ENCODE results near the gene IL13RA1.
"Not testable (repeated sequence)": the region's sequence is repeated elsewhere in the genome, so short reads cannot be mapped to it uniquely, and the experiment has no call there.

IL13RA1 gene

GRCh38 chrX:118730500-118731247, 3.3 kb downstream of the IL13RA1 start:
- no peak for DNase-seq

DNA sequence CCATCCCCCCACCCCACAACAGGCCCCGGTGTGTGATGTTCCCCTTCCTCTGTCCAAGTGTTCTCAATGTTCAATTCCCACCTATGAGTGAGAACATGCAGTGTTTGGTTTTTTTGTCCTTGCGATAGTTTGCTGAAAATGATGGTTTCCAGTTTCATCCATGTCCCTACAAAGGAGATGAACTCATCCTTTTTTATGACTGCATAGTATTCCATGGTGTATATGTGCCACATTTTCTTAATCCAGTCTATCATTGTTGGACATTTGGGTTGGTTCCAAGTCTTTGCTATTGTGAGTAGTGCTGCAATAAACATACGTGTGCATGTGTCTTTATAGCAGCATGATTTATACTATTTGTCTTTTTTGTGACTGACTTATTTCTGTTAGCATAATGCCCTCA, 5.1 kb downstream of the IL13RA1 start:
- DNase-seq: not testable (repeated sequence)

DNA sequence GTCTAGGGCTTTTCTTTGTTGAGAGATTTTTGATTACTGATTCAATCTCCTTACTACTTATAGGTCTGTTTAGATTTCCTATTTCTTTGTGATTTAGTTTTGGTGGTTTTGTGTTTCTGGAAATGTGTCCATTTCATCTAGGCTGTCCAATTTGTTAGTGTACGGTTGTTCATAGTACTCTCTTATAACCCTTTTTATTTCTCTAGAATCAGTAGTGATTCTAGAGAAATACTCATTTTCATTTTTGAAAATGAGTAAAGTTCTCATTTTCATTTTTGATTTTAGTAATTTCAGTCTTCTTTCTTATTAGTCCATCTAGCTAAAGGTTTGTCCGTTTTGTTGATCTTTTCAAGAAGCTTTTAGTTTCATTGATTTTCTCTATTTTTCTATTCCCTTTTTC, 7.5 kb downstream of the IL13RA1 start:
- DNase-seq: no peak

DNA sequence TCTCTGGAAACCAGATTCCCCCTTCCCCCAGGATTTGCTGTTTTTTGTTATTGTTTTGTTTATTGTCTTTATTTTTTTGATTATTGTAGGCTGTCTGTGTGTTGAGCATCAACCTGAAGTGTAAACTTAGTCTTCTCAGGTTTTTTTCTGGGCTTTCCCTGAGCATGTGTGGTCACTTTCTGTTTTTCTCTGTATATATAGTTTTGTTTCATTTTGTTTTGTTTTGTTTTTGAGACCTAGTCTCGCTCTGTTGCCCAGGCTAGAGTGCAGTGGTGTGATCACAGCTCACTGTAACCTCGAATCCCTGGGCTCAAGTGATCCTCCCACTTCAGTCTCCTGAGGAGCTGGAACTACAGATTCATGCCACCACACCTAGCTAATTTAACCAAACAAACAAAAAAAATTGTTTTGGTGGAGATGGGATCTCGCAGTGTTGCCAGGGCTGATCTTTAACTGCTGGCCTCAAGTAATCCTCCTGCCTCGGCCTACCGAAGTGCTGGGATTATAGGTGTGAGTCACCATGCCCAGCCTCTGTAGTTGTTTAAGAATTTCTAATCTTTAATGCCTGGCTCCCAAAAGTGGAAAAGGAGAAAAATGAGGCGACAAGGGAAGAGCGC, 9.1 kb downstream of the IL13RA1 start:
- DNase-seq: no peak

DNA sequence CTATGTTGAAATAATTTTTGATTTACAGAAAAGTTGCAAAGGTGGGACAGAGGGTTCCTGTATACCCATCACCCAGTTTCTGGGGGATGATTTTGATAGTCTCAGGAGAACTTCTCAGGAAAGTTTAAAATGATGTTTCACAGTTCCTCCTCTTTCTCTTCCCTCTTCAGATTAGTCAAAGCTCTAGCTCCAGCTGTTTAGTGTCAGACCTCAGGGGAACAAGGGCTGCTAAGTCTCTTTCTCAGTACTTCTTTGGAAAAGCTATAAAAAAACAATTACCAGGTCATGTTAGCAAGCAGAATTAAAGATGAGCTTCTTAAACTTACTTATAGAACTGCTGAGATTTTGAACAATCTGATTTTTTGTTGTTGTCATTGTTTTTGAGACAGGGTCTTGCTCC, 12.2 kb downstream of the IL13RA1 start:
- DNase-seq: no peak

- DNase-seq: no peak
Observed at GRCh38 chrX:118740276-118740889, 13.0 kb downstream of the IL13RA1 start.

DNA sequence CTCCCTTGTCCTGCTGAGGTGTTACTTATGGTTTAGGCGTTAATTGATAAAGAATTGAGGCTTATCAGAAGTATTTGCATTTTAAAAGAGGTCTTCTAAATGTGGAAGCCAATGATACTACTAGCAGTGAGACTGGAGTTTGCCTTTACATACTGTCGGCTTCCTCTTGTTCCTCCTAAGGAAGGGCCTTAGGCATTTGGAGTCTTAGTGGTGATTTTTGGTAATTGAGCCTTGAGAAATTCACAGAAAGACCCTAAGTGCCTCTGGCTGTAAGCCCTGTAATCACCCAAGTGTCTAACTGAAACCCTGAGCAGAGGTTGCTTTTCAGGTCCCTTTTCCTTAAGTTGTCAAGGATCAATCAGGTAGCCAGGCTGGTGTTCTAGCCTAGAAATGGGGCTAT, 14.8 kb downstream of the IL13RA1 start:
- DNase-seq: no peak

GRCh38 chrX:118745570-118745969, 18.2 kb downstream of the IL13RA1 start:
- no peak for DNase-seq

DNA sequence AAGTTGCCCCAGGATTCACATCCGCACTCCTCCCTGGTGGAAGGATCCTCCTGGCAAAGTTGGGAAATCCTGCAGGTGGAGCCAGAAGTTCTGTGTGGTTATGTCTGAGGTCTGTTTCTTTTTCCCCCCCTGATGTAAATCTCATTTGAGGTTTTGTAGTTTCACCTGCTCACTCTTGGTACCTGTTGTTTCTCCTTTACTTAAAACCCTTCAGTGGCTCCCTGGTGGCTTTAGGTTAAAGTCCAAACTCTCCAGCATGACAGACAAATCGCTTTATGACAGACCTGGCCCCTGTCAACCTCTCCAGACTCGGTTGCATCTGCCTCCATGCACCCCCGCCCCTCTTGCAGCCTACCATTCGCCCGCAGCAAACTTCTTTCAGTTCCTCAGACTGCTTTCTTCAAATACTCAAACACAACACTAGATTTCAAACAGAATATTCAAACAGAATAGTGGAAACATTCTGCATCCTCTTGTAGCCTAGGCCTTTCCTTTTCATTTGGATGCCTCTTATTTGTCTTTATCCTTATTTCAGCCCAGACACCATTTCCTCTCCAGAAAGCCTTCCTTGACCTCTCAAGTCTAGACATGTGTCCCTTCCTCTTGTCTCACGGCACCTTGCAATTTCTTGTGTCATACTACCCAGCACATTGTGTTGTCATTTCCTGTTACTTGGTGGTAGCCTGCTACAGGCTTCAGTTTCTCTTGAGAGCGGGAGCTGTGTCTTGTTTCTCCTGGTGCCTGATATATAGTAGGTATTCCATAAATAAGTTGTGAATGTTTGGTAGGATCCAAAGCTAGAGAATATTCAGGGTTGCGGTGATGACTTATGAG, 24.8 kb downstream of the IL13RA1 start:
- DNase-seq: no peak

- no peak for DNase-seq
Observed at GRCh38 chrX:118755633-118756032, 28.2 kb downstream of the IL13RA1 start.

- no peak for DNase-seq
Observed at GRCh38 chrX:118756101-118756500, 28.7 kb downstream of the IL13RA1 start.

DNA sequence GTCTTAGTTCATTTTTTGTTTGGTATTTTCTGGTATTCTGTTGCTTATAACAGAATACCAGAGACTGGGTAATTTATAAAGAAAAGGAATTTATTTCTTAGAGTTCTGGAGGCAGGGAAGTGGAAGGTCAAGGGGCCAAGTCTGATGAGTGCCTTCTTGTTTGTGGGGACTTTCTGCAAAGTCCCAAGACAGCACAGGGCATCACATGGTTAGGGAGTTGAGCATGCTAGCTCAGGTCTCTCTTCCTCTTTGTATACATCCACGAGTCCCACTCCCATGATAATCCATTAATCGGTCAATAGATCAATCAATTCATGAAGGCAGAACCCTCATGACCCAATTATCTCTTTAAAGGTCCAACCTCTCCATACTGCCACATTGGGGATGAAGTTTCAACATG, 31.1 kb downstream of the IL13RA1 start:
- no peak for DNase-seq

DNA sequence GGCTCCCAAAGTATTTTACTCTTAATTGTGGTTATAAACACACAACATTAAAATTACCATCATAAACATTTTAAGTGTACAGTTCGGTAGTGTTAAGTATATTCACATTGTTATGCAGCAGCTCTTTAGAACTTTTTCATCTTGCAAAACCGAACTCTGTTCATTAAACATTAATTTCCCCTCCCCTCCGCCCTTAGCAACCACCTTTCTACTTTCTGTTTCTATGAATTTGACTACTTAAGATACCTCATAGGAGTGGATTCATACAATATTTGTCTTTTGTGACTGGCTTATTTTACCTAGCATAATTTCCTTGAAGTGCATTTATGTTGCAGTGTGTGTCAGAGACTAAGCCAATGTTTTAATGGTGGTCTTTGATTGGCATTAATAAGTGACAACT, 32.6 kb downstream of the IL13RA1 start:
- no peak for DNase-seq

DNA sequence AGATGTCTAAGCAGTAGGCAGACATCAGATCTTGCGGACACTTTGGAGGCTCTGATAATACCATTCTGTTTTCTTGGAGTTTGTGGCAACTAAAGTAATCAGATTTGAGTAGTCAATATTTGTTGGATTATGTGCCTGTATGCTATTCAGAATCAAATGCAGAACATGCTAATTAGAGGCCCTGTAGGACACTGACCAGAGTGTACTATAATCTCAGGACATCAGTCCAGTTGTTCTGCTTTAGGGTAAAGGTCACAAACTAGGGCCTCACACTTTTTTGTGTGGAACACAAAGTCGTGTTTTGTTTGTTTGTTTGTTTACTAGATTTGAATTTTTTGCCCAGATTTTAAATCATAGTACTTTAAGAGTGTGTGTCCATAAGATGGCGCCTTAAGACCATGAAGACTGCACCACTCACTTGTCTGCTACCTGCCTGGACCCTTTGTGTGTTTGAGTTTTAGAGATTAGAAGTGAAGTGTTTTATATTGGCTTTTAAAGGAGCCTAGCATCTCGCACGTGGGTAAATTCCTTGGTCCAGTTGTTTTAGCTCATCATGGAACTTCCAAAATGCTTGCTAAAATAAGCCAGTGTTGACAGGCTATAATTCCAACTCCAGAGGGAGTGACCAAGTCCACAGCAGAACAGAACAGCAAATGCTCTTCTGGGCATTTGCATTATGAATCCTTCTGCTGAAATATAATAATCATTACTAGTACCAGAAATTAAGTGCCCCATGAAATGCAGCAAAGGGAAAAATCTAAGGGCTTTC, 34.7 kb downstream of the IL13RA1 start:
- no peak for DNase-seq

DNA sequence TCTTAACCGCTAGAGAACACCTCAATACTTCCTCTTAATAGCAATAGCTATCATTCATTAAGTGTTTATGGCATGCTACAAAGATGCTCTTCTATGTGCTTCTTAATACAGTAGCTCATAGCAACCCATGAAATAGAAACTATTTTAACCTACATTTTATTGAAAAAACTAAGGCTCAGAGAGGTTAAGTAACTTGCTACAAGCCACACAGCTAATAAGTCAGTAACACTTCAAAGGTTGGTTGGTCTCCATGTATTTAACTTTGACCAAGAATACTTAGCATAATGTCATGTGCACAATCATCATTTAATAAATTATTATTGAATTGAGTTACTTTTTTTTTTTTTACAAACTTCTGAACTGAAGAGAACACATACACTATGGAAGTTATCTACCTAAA, 36.1 kb downstream of the IL13RA1 start:
- no peak for DNase-seq

- no peak for DNase-seq
Observed at GRCh38 chrX:118764122-118764521, 36.7 kb downstream of the IL13RA1 start.

DNA sequence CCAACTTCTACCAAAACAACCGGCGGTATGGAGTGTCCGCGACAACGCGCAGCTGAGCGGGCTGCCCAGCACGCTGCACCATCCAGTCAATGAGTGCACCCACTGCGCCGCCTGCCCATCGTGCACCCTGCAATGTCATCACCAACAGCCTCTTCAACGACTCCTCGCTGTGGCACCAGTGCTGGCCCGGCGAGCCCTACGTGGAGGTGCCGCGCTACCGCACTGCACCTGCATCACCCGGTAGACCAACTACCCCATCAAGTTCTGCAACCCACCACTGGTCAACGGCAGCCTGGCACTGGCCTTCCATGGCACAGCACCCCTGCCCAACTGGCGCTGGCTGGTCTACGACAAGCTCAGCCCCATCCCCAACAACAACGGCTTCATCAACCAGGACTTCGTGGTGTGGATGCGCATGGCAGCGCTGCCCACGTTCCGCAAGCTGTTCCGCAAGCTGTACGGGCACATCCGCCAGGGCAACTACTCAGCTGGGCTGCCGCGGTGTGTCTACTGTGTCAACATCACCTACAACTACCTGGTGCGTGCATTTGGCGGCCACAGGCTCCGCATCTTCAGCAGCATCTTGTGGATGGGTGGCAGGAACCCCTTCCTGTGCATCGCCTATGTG, 42.8 kb downstream of the IL13RA1 start:
- DNase-seq: no peak

- no peak for DNase-seq
Observed at GRCh38 chrX:118772051-118772450, 44.6 kb downstream of the IL13RA1 start.

GRCh38 chrX:118773782-118774181, 46.4 kb downstream of the IL13RA1 start:
- no peak for DNase-seq

DNA sequence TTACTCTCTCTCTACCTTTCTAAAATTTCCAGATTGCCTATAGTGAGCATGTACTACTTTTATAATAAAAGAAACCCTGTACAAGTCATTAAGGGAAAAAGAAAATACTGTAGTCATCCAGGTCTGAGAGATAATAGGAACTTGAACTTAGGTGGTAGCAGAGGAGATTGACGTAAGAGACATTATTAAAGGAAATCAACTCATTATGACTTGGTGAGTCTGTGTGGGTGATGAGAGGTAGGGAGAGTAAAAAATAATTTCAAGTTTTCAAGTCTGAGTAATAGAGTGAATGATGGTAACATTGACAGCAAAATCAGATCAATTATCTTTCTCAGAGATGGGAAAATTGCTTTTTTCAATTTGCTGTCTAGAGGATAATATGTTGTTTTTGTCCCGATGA, 52.2 kb downstream of the IL13RA1 start:
- DNase-seq: no peak

DNA sequence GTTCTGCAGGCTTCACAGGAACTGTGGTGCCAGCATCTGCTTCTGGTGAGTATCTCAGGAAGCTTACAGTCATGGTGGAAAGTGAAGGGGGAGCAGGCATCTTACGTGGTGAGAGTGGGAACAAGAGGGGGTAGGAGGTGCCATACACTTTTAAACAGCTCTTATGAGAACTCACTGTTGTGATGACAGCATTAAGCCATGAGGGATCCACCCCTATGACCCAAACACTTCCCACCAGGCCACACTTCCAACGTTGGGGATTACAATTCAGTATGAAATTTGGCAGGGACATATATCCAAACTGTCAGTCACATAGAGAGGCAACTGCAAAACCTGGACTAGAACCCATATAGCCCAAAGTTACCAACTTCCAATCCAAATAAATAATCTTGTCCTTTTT, 53.1 kb downstream of the IL13RA1 start:
- DNase-seq: no peak

GRCh38 chrX:118780911-118781310, 53.5 kb downstream of the IL13RA1 start:
- no peak for DNase-seq
